ENCODE results near the gene SATB2. TPM values are rescaled to one million over a fixed set of nuclear protein-coding genes. Genes with fewer than 3 reads are reported as not detected.

SATB2 gene
- total RNA-seq, 1 donor from 2014 or later: 20.8 TPM

DNA sequence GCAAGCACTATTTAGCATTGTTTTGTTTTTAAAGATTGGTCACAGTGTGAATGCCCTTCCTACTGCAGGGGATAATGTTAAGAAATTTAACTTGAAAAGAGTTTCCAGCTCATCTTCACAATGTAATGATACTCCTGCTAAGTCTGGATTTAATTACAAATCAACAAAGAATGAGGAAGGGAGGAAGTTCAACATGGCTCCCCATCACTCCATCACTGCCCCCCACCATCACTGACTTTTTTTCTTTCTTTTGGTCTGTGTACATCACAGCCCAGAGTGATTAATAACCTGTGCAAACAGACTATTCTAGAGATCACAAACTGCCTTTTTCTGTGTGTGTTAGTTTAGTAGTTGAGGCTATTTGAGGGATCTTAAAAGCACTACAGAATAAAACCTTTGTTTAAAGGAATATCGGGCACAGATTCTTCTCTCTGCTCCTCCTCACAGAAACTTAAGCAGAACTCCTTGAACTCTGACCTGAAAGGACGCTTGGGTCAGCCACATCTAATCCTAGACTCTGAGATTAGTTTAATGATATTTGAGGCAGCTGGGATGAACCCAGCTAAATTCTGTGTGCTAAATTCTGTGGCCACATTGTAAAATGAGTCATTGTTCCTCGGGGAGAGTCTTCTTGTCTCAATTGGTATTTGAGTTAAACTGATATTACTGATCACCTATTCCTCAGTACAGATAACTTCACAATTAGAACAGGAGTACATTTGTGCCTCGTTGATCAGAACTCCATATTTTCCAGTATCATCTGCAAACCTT lies 47.8 kb downstream of the SATB2 start:
- Mint-ChIP-seq H3K36me3 (ENCODE audit: unreplicated experiment) (no peaks in the 10 kb centered on the region), H3K4me1 (ENCODE audit: low read depth, unreplicated experiment) (peaks cover 3% of the 10 kb centered on the region), H3K27me3 (ENCODE audit: unreplicated experiment) (no peaks in the 10 kb centered on the region), H3K4me3 (ENCODE audit: unreplicated experiment) (no peak overlapping the region), H3K27ac (ENCODE audit: unreplicated experiment) (no peak overlapping the region), H3K9me3 (ENCODE audit: unreplicated experiment) (no peaks in the 10 kb centered on the region)
- DNase-seq: no peak
- no peak for TF ChIP-seq CTCF (IDR thresholded peaks at IDR 0.05; ENCODE audit: partially characterized antibody, unreplicated experiment)

- Mint-ChIP-seq H3K4me3 (ENCODE audit: unreplicated experiment) (no peak overlapping the region), H3K27me3 (ENCODE audit: unreplicated experiment) (no peaks in the 10 kb centered on the region), H3K36me3 (ENCODE audit: unreplicated experiment) (no peaks in the 10 kb centered on the region), H3K9me3 (ENCODE audit: unreplicated experiment) (no peaks in the 10 kb centered on the region), H3K27ac (ENCODE audit: unreplicated experiment) (no peak overlapping the region), H3K4me1 (ENCODE audit: low read depth, unreplicated experiment) (peaks cover 4% of the 10 kb centered on the region)
- no peak for TF ChIP-seq CTCF (IDR thresholded peaks at IDR 0.05; ENCODE audit: partially characterized antibody, unreplicated experiment)
- no peak for DNase-seq
These were observed 50.3 kb downstream of the SATB2 start for GRCh38 chr2:199407421-199407820.

GRCh38 chr2:199405241-199405640 lies 52.5 kb downstream of the SATB2 start:
- no peak overlapping the region for H3K27ac Mint-ChIP-seq (ENCODE audit: unreplicated experiment)
- peaks cover 4% of the 10 kb centered on the region for H3K4me1 Mint-ChIP-seq (ENCODE audit: low read depth, unreplicated experiment)
- no peaks in the 10 kb centered on the region for H3K9me3 Mint-ChIP-seq (ENCODE audit: unreplicated experiment)
- TF ChIP-seq CTCF (IDR thresholded peaks at IDR 0.05; ENCODE audit: partially characterized antibody, unreplicated experiment): peak; percentile 63
- DNase-seq: no peak
- peaks cover 5% of the 10 kb centered on the region for H3K36me3 Mint-ChIP-seq (ENCODE audit: unreplicated experiment)
- H3K27me3 Mint-ChIP-seq (ENCODE audit: unreplicated experiment): no peaks in the 10 kb centered on the region
- H3K4me3 Mint-ChIP-seq (ENCODE audit: unreplicated experiment): no peak overlapping the region

DNA sequence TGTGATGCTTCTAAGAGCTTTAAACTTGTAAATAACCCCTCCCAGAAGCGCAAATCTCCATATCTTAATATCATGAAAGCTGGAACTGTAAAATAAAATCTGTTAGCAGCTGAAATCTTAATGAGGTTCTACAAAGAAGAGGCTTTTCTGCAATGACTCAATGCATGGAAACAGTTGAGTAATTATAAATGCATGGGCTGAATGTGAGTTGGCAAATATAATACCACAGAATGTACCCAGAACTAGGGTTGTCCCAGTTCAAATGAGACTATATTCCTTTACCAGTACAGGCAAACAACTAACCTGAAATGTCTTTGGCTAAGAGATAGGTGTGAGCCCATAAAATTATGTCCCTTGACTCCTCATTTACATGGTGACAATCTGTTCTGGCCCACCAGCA lies 52.9 kb downstream of the SATB2 start:
- no peak overlapping the region for H3K27ac Mint-ChIP-seq (ENCODE audit: unreplicated experiment)
- DNase-seq: no peak
- no peak for TF ChIP-seq CTCF (IDR thresholded peaks at IDR 0.05; ENCODE audit: partially characterized antibody, unreplicated experiment)
- peaks cover 5% of the 10 kb centered on the region for H3K36me3 Mint-ChIP-seq (ENCODE audit: unreplicated experiment)
- peaks cover 4% of the 10 kb centered on the region for H3K4me1 Mint-ChIP-seq (ENCODE audit: low read depth, unreplicated experiment)
- no peaks in the 10 kb centered on the region for H3K27me3 Mint-ChIP-seq (ENCODE audit: unreplicated experiment)
- H3K4me3 Mint-ChIP-seq (ENCODE audit: unreplicated experiment): no peak overlapping the region
- no peaks in the 10 kb centered on the region for H3K9me3 Mint-ChIP-seq (ENCODE audit: unreplicated experiment)

GRCh38 chr2:199395311-199395710 lies 62.4 kb downstream of the SATB2 start:
- peaks cover 2% of the 10 kb centered on the region for H3K9me3 Mint-ChIP-seq (ENCODE audit: unreplicated experiment)
- TF ChIP-seq CTCF (IDR thresholded peaks at IDR 0.05; ENCODE audit: partially characterized antibody, unreplicated experiment): no peak
- no peak for DNase-seq
- no peaks in the 10 kb centered on the region for H3K27me3 Mint-ChIP-seq (ENCODE audit: unreplicated experiment)
- H3K27ac Mint-ChIP-seq (ENCODE audit: unreplicated experiment): no peak overlapping the region
- H3K4me3 Mint-ChIP-seq (ENCODE audit: unreplicated experiment): no peak overlapping the region
- no peaks in the 10 kb centered on the region for H3K4me1 Mint-ChIP-seq (ENCODE audit: low read depth, unreplicated experiment)
- peaks cover 4% of the 10 kb centered on the region for H3K36me3 Mint-ChIP-seq (ENCODE audit: unreplicated experiment)
